Measurements from ENCODE around the gene SDR39U1.

The SDR39U1 gene

GRCh38 chr14:24439257-24439656 is 3.3 kb downstream of the SDR39U1 start:
- H3K27ac ChIP-seq (ENCODE audit: extremely low read depth, low read depth, low read length) = no peak overlapping the region
- H3K4me1 ChIP-seq (ENCODE audit: control insufficient read depth, insufficient read depth, low read length) = peaks cover 8% of the 10 kb centered on the region
- H3K36me3 ChIP-seq (ENCODE audit: control insufficient read depth in 2 of 2, insufficient read depth in 1 of 2, low read length in 2 of 2) = peaks cover 5 to 70% of the 10 kb centered on the region in 2 experiments
- TF ChIP-seq YY2 (tag by site-specific recombination; IDR thresholded peaks at IDR 0.05) = no peak
- CTCF ChIA-PET = interaction anchor here (0.6 to 4.9 kb wide), 4 partner anchors 8 to 107 kb away, joined by 3 to 33 read pairs (median 4); no protein-coding TSS in a partner anchor
- H3K9me3 ChIP-seq (ENCODE audit: control insufficient read depth, insufficient read depth, low read depth, low read length) = no peaks in the 10 kb centered on the region
- POLR2A ChIA-PET = interaction anchor here (1.2 kb wide), 1 partner anchor 168 kb away, joined by 4 read pairs; the partner anchor contains the start of gene RABGGTA
- H3K4me3 ChIP-seq (ENCODE audit: low read depth, low read length) = no peak overlapping the region

- TF ChIP-seq ZNF133 (tag by site-specific recombination; IDR thresholded peaks at IDR 0.05) = no peak
- TF ChIP-seq ZNF350 (tag by site-specific recombination; IDR thresholded peaks at IDR 0.05) = no peak
- no peak for TF ChIP-seq MZF1 (tag by site-specific recombination; IDR thresholded peaks at IDR 0.05; ENCODE audit: borderline replicate concordance)
- no peak for TF ChIP-seq ZNF157 (tag by site-specific recombination; IDR thresholded peaks at IDR 0.05)
- TF ChIP-seq ZNF704 (tag by site-specific recombination; IDR thresholded peaks at IDR 0.05) = no peak
- TF ChIP-seq BCL11A (tag by site-specific recombination; IDR thresholded peaks at IDR 0.05; ENCODE audit: low read depth) = no peak
- no peak for TF ChIP-seq MYNN (tag by site-specific recombination; IDR thresholded peaks at IDR 0.05; ENCODE audit: borderline replicate concordance)
- TF ChIP-seq OVOL3 (tag by site-specific recombination; IDR thresholded peaks at IDR 0.05) = no peak
- no peak for TF ChIP-seq TRIM28 (IDR thresholded peaks at IDR 0.05; ENCODE audit: borderline replicate concordance, low read length)
- no peak for TF ChIP-seq ZBTB10 (tag by site-specific recombination; IDR thresholded peaks at IDR 0.05)
- no peak for TF ChIP-seq ZNF768 (tag by site-specific recombination; IDR thresholded peaks at IDR 0.05)
- TF ChIP-seq ZNF777 (tag by site-specific recombination; IDR thresholded peaks at IDR 0.05; ENCODE audit: borderline replicate concordance) = no peak
- no peak for TF ChIP-seq PATZ1 (tag by site-specific recombination; IDR thresholded peaks at IDR 0.05)
- TF ChIP-seq KLF9 (tag by site-specific recombination; IDR thresholded peaks at IDR 0.05; ENCODE audit: low read depth) = no peak
- H3K36me3 ChIP-seq (ENCODE audit: control insufficient read depth in 2 of 2, insufficient read depth in 1 of 2, low read length in 2 of 2) = peaks cover 5 to 78% of the 10 kb centered on the region in 2 experiments
- CTCF ChIA-PET = interaction anchor here (0.6 to 13.9 kb wide), 4 partner anchors 72 to 330 kb away, joined by 3 to 468 read pairs (median 4); partner anchors contain the start of genes ADCY4, DHRS1 and NOP9
These were observed 4.1 kb downstream of the SDR39U1 start for GRCh38 chr14:24438223-24439097.

More at GRCh38 chr14:24438223-24439097, 4.1 kb downstream of the SDR39U1 start:
- H3K9me3 ChIP-seq (ENCODE audit: control insufficient read depth, insufficient read depth, low read depth, low read length) = no peaks in the 10 kb centered on the region
- H3K4me3 ChIP-seq (ENCODE audit: low read depth, low read length) = no peak overlapping the region
- peaks cover 8% of the 10 kb centered on the region for H3K4me1 ChIP-seq (ENCODE audit: control insufficient read depth, insufficient read depth, low read length)
- POLR2A ChIA-PET = interaction anchor here (1.1 to 2.6 kb wide), 3 partner anchors 105 to 196 kb away, joined by 4 to 11 read pairs (median 5); partner anchors contain the start of gene TINF2
- H3K27ac ChIP-seq (ENCODE audit: extremely low read depth, low read depth, low read length) = no peak overlapping the region
